ENCODE data around the gene EXOSC10. TPM values are rescaled to one million over a fixed set of nuclear protein-coding genes. Genes with fewer than 3 reads are reported as not detected.

EXOSC10 gene
- total and polyA plus RNA-seq, 2 donors (not counting 3 experiments of a cell fraction or from before 2014, with no cell fraction given), result 74.9 to 103 TPM

DNA sequence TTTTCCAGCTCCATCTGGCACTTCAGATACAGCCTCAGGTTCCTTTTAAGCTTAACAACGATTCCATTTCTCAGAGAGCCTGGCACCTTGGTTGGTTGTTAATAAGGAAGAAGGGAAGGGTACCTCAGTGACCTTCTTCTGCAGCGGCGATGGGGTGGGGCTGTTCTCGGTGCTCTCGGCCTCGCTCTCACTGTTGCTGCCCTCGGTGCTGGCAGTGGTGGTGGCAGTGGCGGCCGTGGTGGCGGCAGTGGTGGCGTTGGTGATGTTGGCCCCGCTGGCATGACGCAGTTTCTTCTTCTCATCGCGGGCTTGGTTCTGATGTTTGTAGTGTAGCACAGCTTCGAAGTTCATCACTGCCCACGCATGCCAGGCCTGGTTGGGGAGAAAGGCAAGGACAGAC, 30.7 kb upstream of the EXOSC10 start:
- no peak overlapping the region for H3K9ac ChIP-seq (replicated peaks; ENCODE audit: extremely low read depth, insufficient read depth, low read length)
- peaks cover 19 to 54% of the 10 kb centered on the region in 2 experiments for H3K36me3 ChIP-seq (ENCODE audit: control insufficient read depth in 2 of 2, extremely low read depth in 1 of 2, insufficient read depth in 2 of 2, low read length in 2 of 2)
- no peak overlapping the region for H3K27ac ChIP-seq (ENCODE audit: insufficient read depth, low read depth, low read length)
- H3K4me2 ChIP-seq (ENCODE audit: insufficient read depth, low read length), result no peak overlapping the region
- no peaks in the 10 kb centered on the region for H3K27me3 ChIP-seq (ENCODE audit: control insufficient read depth in 2 of 2, insufficient read depth in 2 of 2, low read length in 2 of 2)
- no peaks in the 10 kb centered on the region for H4K20me1 ChIP-seq (replicated peaks; ENCODE audit: control insufficient read depth, extremely low read depth, insufficient read depth, low read length)
- ChIA-PET CTCF (interaction anchor here (0.9 kb wide), 2 partner anchors 17 to 93 kb away, joined by 4 to 5 read pairs; no protein-coding TSS in a partner anchor), POLR2A (interaction anchor here (0.6 kb wide), 1 partner anchor 77 kb away, joined by 4 read pairs; no protein-coding TSS in a partner anchor)
- DNase-seq (ENCODE audit: low read depth, low spot score) (no peak), FAIRE-seq (no peak)
- H3K9me1 ChIP-seq (replicated peaks; ENCODE audit: control insufficient read depth, extremely low read depth, insufficient read depth, low read length), result no peaks in the 10 kb centered on the region
- no peak overlapping the region for H3K4me3 ChIP-seq (replicated peaks in 1 of 3; ENCODE audit: insufficient read depth in 1 of 3, low read depth in 1 of 3, low read length in 3 of 3)
- H2AFZ ChIP-seq (ENCODE audit: low read depth, low read length), result no peak overlapping the region
- dilution Hi-C loops (cut with MboI; ENCODE audit: extremely low pct_ligation_motif_present, low sequenced_read_pairs), result no loop called here
- TF ChIP-seq, protein P1, sequence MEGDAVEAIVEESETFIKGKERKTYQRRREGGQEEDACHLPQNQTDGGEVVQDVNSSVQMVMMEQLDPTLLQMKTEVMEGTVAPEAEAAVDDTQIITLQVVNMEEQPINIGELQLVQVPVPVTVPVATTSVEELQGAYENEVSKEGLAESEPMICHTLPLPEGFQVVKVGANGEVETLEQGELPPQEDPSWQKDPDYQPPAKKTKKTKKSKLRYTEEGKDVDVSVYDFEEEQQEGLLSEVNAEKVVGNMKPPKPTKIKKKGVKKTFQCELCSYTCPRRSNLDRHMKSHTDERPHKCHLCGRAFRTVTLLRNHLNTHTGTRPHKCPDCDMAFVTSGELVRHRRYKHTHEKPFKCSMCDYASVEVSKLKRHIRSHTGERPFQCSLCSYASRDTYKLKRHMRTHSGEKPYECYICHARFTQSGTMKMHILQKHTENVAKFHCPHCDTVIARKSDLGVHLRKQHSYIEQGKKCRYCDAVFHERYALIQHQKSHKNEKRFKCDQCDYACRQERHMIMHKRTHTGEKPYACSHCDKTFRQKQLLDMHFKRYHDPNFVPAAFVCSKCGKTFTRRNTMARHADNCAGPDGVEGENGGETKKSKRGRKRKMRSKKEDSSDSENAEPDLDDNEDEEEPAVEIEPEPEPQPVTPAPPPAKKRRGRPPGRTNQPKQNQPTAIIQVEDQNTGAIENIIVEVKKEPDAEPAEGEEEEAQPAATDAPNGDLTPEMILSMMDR (IDR thresholded peaks at IDR 0.05; ENCODE audit: extremely low read depth in 1 of 2, insufficient read depth in 1 of 2, low read depth in 1 of 2, low read length in 2 of 2), result no peak
- TF ChIP-seq POLR2A (IDR thresholded peaks at IDR 0.05; ENCODE audit: low read depth, low read length) (no peak), POLR2AphosphoS5 (IDR thresholded peaks at IDR 0.05; ENCODE audit: insufficient read depth, low read depth, low read length) (no peak), EZH2 (IDR thresholded peaks at IDR 0.05; ENCODE audit: borderline replicate concordance, low read depth, low read length, severe bottlenecking) (no peak), MYC (IDR thresholded peaks at IDR 0.05; ENCODE audit: low read depth, low read length) (no peak), GATA2 (IDR thresholded peaks at IDR 0.05; ENCODE audit: insufficient read depth, insufficient read length, low read depth, low read length) (no peak), FOS (IDR thresholded peaks at IDR 0.05; ENCODE audit: borderline replicate concordance, insufficient read depth, low read length) (no peak), JUN (IDR thresholded peaks at IDR 0.05; ENCODE audit: borderline replicate concordance, insufficient read depth, insufficient read length, low read depth) (no peak)
- TF ChIP-seq, protein P2, sequence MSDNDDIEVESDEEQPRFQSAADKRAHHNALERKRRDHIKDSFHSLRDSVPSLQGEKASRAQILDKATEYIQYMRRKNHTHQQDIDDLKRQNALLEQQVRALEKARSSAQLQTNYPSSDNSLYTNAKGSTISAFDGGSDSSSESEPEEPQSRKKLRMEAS (IDR thresholded peaks at IDR 0.05; ENCODE audit: insufficient read depth, insufficient read length), result no peak
- H3K4me1 ChIP-seq (ENCODE audit: control insufficient read depth, extremely low read depth, insufficient read depth, low read length), result peaks cover 8% of the 10 kb centered on the region
- H3K79me2 ChIP-seq (ENCODE audit: control insufficient read depth, insufficient read depth, low read length), result no peaks in the 10 kb centered on the region
- H3K9me3 ChIP-seq (replicated peaks; ENCODE audit: control insufficient read depth, insufficient read depth, low read length), result no peaks in the 10 kb centered on the region
- intact Hi-C loops (cut with micrococcal nuclease), result no loop called here
- no TSS peak for BruUV-seq (replicated peaks)
